ENCODE data around the gene MOXD1.

DNA sequence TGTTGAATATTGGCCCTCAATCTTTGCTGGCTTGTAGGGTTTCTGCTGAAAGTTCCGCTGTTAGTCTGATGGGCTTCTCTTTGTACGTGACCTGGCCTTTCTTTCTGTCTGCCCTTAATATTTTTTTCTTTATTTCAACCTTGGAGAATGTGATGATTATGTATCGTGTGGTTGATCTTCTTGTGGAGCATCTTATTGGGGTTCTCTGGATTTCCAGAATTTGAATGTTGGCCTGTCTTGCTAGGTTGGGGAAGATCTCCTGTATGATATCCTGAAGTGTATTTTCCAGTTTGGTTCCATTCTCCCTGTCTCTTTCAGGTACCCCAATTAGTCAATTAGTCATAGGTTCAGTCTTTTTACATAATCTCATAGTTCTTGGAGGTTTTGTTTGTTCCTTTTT, 22.6 kb upstream of the MOXD1 start:
- TF ChIP-seq, protein P1, sequence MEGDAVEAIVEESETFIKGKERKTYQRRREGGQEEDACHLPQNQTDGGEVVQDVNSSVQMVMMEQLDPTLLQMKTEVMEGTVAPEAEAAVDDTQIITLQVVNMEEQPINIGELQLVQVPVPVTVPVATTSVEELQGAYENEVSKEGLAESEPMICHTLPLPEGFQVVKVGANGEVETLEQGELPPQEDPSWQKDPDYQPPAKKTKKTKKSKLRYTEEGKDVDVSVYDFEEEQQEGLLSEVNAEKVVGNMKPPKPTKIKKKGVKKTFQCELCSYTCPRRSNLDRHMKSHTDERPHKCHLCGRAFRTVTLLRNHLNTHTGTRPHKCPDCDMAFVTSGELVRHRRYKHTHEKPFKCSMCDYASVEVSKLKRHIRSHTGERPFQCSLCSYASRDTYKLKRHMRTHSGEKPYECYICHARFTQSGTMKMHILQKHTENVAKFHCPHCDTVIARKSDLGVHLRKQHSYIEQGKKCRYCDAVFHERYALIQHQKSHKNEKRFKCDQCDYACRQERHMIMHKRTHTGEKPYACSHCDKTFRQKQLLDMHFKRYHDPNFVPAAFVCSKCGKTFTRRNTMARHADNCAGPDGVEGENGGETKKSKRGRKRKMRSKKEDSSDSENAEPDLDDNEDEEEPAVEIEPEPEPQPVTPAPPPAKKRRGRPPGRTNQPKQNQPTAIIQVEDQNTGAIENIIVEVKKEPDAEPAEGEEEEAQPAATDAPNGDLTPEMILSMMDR (conservative IDR thresholded peaks at IDR 0.05 in 1 of 2, IDR thresholded peaks at IDR 0.05 in 1 of 2; ENCODE audit: extremely low read depth in 1 of 2, insufficient read depth in 1 of 2, low read depth in 1 of 2, low read length in 2 of 2), result no peak
- no peak for TF ChIP-seq EZH2 (IDR thresholded peaks at IDR 0.05; ENCODE audit: borderline replicate concordance, low read length)
